ENCODE results near the gene PHLDB2. TPM values are rescaled to one million over a fixed set of nuclear protein-coding genes. Genes with fewer than 3 reads are reported as not detected.

PHLDB2 gene
- total RNA-seq, 1 experiment from 2014 or later: 13.2 TPM

GRCh38 chr3:111820651-111821050, 38.4 kb upstream of the PHLDB2 start:
- peaks cover 9 to 12% of the 10 kb centered on the region in 2 experiments; a peak in 4 of 5 replicates for H3K9me3 Mint-ChIP-seq

More at GRCh38 chr3:111820651-111821050, 38.4 kb upstream of the PHLDB2 start:
- no peak overlapping the region for H3K4me2 ChIP-seq (ENCODE audit: insufficient read depth, insufficient read length, low read length)
- no peaks in the 10 kb centered on the region for H3K4me1 Mint-ChIP-seq
- no peak overlapping the region for H3K4ac ChIP-seq (ENCODE audit: low read depth, low read length)
- H4K8ac ChIP-seq (replicated peaks; ENCODE audit: insufficient read length, low read depth, low read length): no peak overlapping the region
- H3K9me3 ChIP-seq (ENCODE audit: control insufficient read depth, low read depth, low read length): no peaks in the 10 kb centered on the region
- no peak overlapping the region for H2BK120ac ChIP-seq (ENCODE audit: low read depth, low read length, poor library complexity, severe bottlenecking)
- no peak overlapping the region for H4K91ac ChIP-seq (ENCODE audit: insufficient read length, low read depth, low read length)
- H3K23me2 ChIP-seq (ENCODE audit: insufficient read length, low read depth, low read length, poor library complexity, severe bottlenecking): no peaks in the 10 kb centered on the region
- TF ChIP-seq CTCF (conservative IDR thresholded peaks at IDR 0.05): no peak
- no peak overlapping the region for H3K27ac Mint-ChIP-seq
- H3K27me3 Mint-ChIP-seq (ENCODE audit: low read depth): no peaks in the 10 kb centered on the region
- H2BK20ac ChIP-seq (ENCODE audit: low read depth, low read length, poor library complexity, severe bottlenecking): no peak overlapping the region
- no peak overlapping the region for H4K5ac ChIP-seq (ENCODE audit: insufficient read length, low read depth, low read length)
- no peak overlapping the region for H3K9ac ChIP-seq (ENCODE audit: extremely low read depth, insufficient read length, low read length)
- no peaks in the 10 kb centered on the region for H3K79me1 ChIP-seq (ENCODE audit: insufficient read depth, low read depth, low read length, poor library complexity, severe bottlenecking)
- no peak overlapping the region for H3K18ac ChIP-seq (ENCODE audit: insufficient read length, low read depth, low read length)
- H3K4me1 ChIP-seq (ENCODE audit: insufficient read depth, low read length): no peaks in the 10 kb centered on the region
- H3K23ac ChIP-seq (ENCODE audit: insufficient read length, low read depth, low read length): no peak overlapping the region
- no peaks in the 10 kb centered on the region for H4K20me1 ChIP-seq (ENCODE audit: control insufficient read depth, insufficient read depth, insufficient read length)
- H3K27ac ChIP-seq (ENCODE audit: insufficient read length, low read depth, low read length): no peak overlapping the region
- H3K4me3 Mint-ChIP-seq: no peak overlapping the region
- H3K79me2 ChIP-seq (ENCODE audit: insufficient read depth, low read length): 0 out of 2 replicates have a peak, but pooled peaks cover 2% of the 10 kb centered on the region
- H3K56ac ChIP-seq (ENCODE audit: insufficient read length, low read depth, low read length): no peak overlapping the region
- H2AK5ac ChIP-seq (ENCODE audit: insufficient read length, low read length): no peak overlapping the region
- H2BK5ac ChIP-seq (ENCODE audit: insufficient read length, low read length): no peak overlapping the region
- no peak overlapping the region for H2BK12ac ChIP-seq (ENCODE audit: insufficient read length, low read depth, low read length)
- H3K14ac ChIP-seq (ENCODE audit: insufficient read depth, low read length): no peak overlapping the region
- no peak overlapping the region for H2BK15ac ChIP-seq (ENCODE audit: low read depth, low read length)
- H2AFZ ChIP-seq (ENCODE audit: low read length): no peak overlapping the region
- no peak for DNase-seq
- no CpG with 5 or more reads among the region's 3 CpGs for WGBS (ENCODE audit: extremely low coverage, insufficient read length, low lambda C conversion rate)
- H3K36me3 Mint-ChIP-seq (ENCODE audit: insufficient read depth in 1 of 3, low read depth in 3 of 3): peaks cover 6 to 13% (median 8%) of the 10 kb centered on the region in 3 experiments
- H3T11ph ChIP-seq (ENCODE audit: low read length): no peak overlapping the region
- H3K27me3 ChIP-seq (ENCODE audit: insufficient read depth, low read length): no peaks in the 10 kb centered on the region

Measured in H9 (cell line).